ENCODE results near the gene DVL1. TPM values are rescaled to one million over a fixed set of nuclear protein-coding genes. Genes with fewer than 3 reads are reported as not detected.

Gene DVL1
- total and polyA plus RNA-seq, 2 of the 13 experiments (the other 11 are each of a cell fraction or from before 2014, with no cell fraction given) = 30.8 to 60.4 TPM

- peaks cover 51% of the 10 kb centered on the region for H3K4me1 ChIP-seq (ENCODE audit: insufficient read depth, low read length)
- intact Hi-C loops (cut with micrococcal nuclease; ENCODE audit: unreplicated experiment) (loop anchor here (2.0 kb wide), 1 partner anchor 22 kb away; no protein-coding TSS in a partner anchor), in situ Hi-C loops (cut with HindIII; ENCODE audit: extremely low pct_ligation_motif_present, low pct_unique_long_range_greater_than_20kb) (no loop called here)
- peaks cover 17% of the 10 kb centered on the region for H4K20me1 ChIP-seq (ENCODE audit: insufficient read depth, low read length)
- DNase-seq (ENCODE audit: low spot score) (no peak), FAIRE-seq (no peak), ATAC-seq (no peak)
- H3K27me3 ChIP-seq (ENCODE audit: control insufficient read depth in 1 of 2, insufficient read depth in 2 of 2, low read length in 2 of 2) = no peaks in the 10 kb centered on the region
- peaks cover 44% of the 10 kb centered on the region for H3K79me2 ChIP-seq (ENCODE audit: insufficient read depth, low read length)
- BruUV-seq (replicated peaks) = no TSS peak
- H2AFZ ChIP-seq (ENCODE audit: low read length) = no peak overlapping the region
- H3K9ac ChIP-seq (ENCODE audit: insufficient read depth, low read depth, low read length) = peak overlapping the region; percentile 98
- POLR2A ChIA-PET = interaction anchor here (0.5 to 12.4 kb wide), 17 partner anchors 9 to 107 kb away, joined by 3 to 355 read pairs (median 8); partner anchors contain the start of genes ANKRD65, AURKAIP1, MRPL20 and MXRA8
- H3K27ac ChIP-seq (ENCODE audit: extremely low read length, insufficient read depth, low read length) = peak overlapping the region; percentile 82
- H3K36me3 ChIP-seq (replicated peaks in 1 of 2; ENCODE audit: control insufficient read depth in 1 of 2, insufficient read depth in 2 of 2, low read length in 2 of 2) = peaks cover 13 to 48% of the 10 kb centered on the region in 2 experiments; a peak in 4 of 5 replicates
- 0% methylated on average over 10 of the region's 54 CpGs for WGBS (ENCODE audit: low lambda C conversion rate)
- no peaks in the 10 kb centered on the region for H3K9me3 ChIP-seq (ENCODE audit: low read length)
- CTCF ChIA-PET (ENCODE audit: low intra/inter-chr PET ratio, low total read pairs) = no interaction called here
- H3K4me2 ChIP-seq (ENCODE audit: low read depth, low read length) = peak overlapping the region; percentile 85
- peak overlapping the region; percentile 75 to 95 (median 93) for H3K4me3 ChIP-seq (replicated peaks in 1 of 3; ENCODE audit: insufficient read depth in 1 of 3, low read depth in 2 of 3, low read length in 3 of 3)
- no peak for TF ChIP-seq ATM (IDR thresholded peaks at IDR 0.05; ENCODE audit: borderline replicate concordance)
- TF ChIP-seq, protein P1, sequence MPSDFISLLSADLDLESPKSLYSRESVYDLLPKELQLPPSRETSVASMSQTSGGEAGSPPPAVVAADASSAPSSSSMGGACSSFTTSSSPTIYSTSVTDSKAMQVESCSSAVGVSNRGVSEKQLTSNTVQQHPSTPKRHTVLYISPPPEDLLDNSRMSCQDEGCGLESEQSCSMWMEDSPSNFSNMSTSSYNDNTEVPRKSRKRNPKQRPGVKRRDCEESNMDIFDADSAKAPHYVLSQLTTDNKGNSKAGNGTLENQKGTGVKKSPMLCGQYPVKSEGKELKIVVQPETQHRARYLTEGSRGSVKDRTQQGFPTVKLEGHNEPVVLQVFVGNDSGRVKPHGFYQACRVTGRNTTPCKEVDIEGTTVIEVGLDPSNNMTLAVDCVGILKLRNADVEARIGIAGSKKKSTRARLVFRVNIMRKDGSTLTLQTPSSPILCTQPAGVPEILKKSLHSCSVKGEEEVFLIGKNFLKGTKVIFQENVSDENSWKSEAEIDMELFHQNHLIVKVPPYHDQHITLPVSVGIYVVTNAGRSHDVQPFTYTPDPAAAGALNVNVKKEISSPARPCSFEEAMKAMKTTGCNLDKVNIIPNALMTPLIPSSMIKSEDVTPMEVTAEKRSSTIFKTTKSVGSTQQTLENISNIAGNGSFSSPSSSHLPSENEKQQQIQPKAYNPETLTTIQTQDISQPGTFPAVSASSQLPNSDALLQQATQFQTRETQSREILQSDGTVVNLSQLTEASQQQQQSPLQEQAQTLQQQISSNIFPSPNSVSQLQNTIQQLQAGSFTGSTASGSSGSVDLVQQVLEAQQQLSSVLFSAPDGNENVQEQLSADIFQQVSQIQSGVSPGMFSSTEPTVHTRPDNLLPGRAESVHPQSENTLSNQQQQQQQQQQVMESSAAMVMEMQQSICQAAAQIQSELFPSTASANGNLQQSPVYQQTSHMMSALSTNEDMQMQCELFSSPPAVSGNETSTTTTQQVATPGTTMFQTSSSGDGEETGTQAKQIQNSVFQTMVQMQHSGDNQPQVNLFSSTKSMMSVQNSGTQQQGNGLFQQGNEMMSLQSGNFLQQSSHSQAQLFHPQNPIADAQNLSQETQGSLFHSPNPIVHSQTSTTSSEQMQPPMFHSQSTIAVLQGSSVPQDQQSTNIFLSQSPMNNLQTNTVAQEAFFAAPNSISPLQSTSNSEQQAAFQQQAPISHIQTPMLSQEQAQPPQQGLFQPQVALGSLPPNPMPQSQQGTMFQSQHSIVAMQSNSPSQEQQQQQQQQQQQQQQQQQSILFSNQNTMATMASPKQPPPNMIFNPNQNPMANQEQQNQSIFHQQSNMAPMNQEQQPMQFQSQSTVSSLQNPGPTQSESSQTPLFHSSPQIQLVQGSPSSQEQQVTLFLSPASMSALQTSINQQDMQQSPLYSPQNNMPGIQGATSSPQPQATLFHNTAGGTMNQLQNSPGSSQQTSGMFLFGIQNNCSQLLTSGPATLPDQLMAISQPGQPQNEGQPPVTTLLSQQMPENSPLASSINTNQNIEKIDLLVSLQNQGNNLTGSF (CRISPR knock-in tag; IDR thresholded peaks at IDR 0.05) = no peak
- no peak for TF ChIP-seq KDM4B (CRISPR knock-in tag; IDR thresholded peaks at IDR 0.05)
- TF ChIP-seq ZNF605 (CRISPR knock-in tag; IDR thresholded peaks at IDR 0.05) = no peak
- no peak for TF ChIP-seq KDM1A (CRISPR knock-in tag; IDR thresholded peaks at IDR 0.05)
- TF ChIP-seq MED1 (CRISPR knock-in tag; IDR thresholded peaks at IDR 0.05) = no peak
- no peak for TF ChIP-seq THAP9 (CRISPR knock-in tag; IDR thresholded peaks at IDR 0.05; ENCODE audit: borderline replicate concordance)
- TF ChIP-seq KLF15 (CRISPR knock-in tag; IDR thresholded peaks at IDR 0.05; ENCODE audit: borderline replicate concordance) = no peak
- no peak for TF ChIP-seq DR1 (CRISPR knock-in tag; IDR thresholded peaks at IDR 0.05)
- TF ChIP-seq, protein P2, sequence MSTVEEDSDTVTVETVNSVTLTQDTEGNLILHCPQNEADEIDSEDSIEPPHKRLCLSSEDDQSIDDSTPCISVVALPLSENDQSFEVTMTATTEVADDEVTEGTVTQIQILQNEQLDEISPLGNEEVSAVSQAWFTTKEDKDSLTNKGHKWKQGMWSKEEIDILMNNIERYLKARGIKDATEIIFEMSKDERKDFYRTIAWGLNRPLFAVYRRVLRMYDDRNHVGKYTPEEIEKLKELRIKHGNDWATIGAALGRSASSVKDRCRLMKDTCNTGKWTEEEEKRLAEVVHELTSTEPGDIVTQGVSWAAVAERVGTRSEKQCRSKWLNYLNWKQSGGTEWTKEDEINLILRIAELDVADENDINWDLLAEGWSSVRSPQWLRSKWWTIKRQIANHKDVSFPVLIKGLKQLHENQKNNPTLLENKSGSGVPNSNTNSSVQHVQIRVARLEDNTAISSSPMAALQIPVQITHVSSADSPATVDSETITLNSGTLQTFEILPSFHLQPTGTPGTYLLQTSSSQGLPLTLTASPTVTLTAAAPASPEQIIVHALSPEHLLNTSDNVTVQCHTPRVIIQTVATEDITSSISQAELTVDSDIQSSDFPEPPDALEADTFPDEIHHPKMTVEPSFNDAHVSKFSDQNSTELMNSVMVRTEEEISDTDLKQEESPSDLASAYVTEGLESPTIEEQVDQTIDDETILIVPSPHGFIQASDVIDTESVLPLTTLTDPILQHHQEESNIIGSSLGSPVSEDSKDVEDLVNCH (CRISPR knock-in tag; IDR thresholded peaks at IDR 0.05) = no peak
- TF ChIP-seq RAD21 (CRISPR knock-in tag; IDR thresholded peaks at IDR 0.05) = peak; percentile 26; the same call in 1 of the 2 replicates
- TF ChIP-seq ZNF430 (CRISPR knock-in tag; IDR thresholded peaks at IDR 0.05) = 0 out of 2 replicates have a peak, but pooled peaks have one; percentile 27
- 0 out of 2 replicates have a peak, but pooled peaks have one; percentile 7 for TF ChIP-seq ZNF776 (CRISPR knock-in tag; IDR thresholded peaks at IDR 0.05)
- TF ChIP-seq RBM39 (IDR thresholded peaks at IDR 0.05; ENCODE audit: low read depth, low read length, poor library complexity, severe bottlenecking) = no peak
Observed at GRCh38 chr1:1398677-1399186, 49.5 kb upstream of the DVL1 start.

Data from HepG2 (cell line).